Erythroblast (primary cell): ENCODE results near the gene CRY2.

ENCODE experiments used
- GATA1 ChIP-seq: IDR thresholded peaks from 2 replicates; pipeline ENCODE4 v1.6.1; 2011; ENCODE audit warnings: low read depth, mild to moderate bottlenecking, control low read depth, low read length, moderate library complexity
- POLR2A ChIP-seq: IDR thresholded peaks from 2 replicates; pipeline ENCODE4 v1.6.1; 2011; ENCODE audit warnings: mild to moderate bottlenecking, low read length

DNA sequence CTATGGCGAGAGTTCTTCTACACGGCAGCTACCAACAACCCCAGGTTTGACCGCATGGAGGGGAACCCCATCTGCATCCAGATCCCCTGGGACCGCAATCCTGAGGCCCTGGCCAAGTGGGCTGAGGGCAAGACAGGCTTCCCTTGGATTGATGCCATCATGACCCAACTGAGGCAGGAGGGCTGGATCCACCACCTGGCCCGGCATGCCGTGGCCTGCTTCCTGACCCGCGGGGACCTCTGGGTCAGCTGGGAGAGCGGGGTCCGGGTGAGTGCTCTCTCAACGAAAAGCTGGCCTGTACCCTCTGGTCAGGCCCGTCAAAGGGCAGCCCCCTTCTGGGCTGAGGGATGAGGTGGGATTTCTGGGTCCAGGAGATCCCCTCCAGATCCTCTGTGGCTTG lies 22.3 kb downstream of the CRY2 start:
- TF ChIP-seq POLR2A (no peak), GATA1 (no peak)
